ENCODE data around the gene PPT1.

- TF ChIP-seq, protein P1, sequence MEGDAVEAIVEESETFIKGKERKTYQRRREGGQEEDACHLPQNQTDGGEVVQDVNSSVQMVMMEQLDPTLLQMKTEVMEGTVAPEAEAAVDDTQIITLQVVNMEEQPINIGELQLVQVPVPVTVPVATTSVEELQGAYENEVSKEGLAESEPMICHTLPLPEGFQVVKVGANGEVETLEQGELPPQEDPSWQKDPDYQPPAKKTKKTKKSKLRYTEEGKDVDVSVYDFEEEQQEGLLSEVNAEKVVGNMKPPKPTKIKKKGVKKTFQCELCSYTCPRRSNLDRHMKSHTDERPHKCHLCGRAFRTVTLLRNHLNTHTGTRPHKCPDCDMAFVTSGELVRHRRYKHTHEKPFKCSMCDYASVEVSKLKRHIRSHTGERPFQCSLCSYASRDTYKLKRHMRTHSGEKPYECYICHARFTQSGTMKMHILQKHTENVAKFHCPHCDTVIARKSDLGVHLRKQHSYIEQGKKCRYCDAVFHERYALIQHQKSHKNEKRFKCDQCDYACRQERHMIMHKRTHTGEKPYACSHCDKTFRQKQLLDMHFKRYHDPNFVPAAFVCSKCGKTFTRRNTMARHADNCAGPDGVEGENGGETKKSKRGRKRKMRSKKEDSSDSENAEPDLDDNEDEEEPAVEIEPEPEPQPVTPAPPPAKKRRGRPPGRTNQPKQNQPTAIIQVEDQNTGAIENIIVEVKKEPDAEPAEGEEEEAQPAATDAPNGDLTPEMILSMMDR (IDR thresholded peaks at IDR 0.05), result no peak
- TF ChIP-seq POLR2A (IDR thresholded peaks at IDR 0.05), result no peak
Observed at GRCh38 chr1:40095806-40096205, 1.2 kb downstream of the PPT1 start.

All from testis (tissue), 2 donors.